ENCODE data around the gene NAT14.
"Not testable (repeated sequence)": the region's sequence is repeated elsewhere in the genome, so short reads cannot be mapped to it uniquely, and the experiment has no call there.

NAT14 gene

GRCh38 chr19:55484593-55485438, at the start of gene NAT14:
Gene NAT14 (plus strand): TSS chr19:55485188. CDS start chr19:55485709, 521 bp downstream.
- peak; percentile 73 to 75 for DNase-seq

- DNase-seq: no peak
Measured at GRCh38 chr19:55436847-55437246, 48.1 kb upstream of the NAT14 start.

DNA sequence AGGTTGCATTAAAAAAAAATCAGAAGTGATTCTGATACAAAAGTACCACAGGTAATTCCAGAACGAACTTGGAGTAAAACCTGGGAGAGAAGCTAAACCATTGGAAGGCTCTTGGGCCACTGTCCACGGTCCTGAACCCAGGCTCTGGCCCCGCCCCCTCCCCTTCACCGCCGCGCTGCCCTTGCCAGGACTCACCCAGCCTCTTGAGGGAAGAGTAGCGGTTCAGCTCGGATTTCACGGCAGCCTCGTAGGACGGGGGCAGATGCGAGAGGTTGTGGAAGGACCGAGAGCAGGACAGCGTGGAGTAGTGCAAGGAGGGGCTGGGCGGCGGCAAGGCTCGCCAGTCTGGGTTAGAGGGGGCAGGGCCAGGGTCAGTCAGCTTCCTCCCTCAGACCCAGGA, 47.6 kb upstream of the NAT14 start:
- no peak for DNase-seq

DNA sequence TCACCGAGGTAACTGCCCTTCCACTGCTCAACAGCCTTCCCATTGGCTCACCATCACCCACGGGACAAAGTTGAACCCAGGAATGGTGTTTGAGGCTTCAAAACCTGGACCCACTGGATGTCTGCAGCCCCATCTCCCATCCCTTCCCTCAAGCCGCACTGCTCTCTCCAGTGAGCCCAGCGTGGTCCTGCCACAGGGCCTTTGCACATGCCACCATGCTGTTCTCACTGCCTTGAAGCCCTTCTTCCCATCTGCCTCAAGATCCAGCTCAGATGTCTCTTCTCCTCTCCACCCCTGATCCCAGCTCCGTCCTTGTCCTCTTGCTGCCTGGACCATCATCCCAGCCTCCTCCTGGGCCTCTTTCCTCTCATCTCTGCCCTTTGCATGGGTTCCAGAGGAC, 45.9 kb upstream of the NAT14 start:
- no peak for DNase-seq

DNA sequence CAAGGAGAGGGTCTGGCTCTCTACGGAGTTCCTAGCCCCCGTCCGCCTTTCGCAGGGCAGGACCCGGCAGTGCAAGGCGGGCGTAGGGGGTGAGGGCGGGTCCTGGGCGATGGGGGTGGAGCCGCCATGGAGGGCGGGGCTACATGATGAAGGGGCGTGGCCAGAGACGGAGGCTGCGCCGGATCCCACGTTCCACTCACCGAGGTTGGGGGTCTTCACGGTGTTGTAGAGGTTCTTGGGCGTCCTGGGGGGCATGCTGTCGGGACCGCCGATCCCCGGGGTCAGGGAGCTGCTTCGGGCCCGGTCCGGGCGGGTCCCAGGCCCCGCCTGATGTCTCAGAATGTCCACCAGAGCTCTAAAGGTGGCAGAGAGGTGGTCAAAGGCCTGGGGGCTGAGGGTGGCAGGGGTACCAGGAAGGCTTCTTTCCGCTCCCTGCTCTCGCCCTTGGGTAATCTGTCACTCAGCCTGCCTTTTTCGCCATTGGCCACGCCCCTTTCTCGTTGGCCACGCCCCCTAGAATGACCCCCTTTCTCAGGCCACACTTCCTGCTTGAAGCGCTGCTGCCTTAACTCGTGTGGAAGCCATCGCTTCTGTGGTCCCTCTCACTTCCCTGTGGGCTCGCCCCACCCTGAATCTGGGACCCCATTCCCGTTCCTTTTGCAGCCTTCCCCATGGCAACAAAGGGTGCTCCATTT, 44.4 kb upstream of the NAT14 start:
- no peak for DNase-seq

DNA sequence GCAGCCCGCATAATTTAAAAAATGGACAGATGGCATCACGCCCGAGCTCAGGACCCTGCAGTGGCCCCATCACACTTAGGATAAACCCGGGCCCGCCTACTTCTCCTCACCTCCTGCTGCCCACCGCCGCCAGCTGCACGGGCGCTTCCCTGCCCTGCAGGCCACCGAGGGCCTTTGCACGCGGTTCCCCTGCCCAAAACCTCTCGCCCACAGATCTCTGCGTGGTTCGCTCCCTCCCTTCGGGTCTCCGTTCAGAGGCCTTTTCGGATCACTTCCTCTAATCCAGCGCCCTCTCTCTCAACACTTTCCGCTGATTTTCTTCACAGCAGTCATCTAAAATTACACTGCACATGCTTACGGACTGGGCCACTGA, 43.7 kb upstream of the NAT14 start:
- DNase-seq: peak in 1 of 2 donors; percentile 17

GRCh38 chr19:55441692-55442321, 43.2 kb upstream of the NAT14 start:
- no peak for DNase-seq

- no peak for DNase-seq
Measured at GRCh38 chr19:55442372-55442961, 42.5 kb upstream of the NAT14 start.

- no peak for DNase-seq
Measured at GRCh38 chr19:55443045-55443823, 41.8 kb upstream of the NAT14 start, which contains the start of gene SHISA7. Gene SHISA7 (minus strand): TSS chr19:55443300. CDS start chr19:55442863, 437 bp downstream.

DNA sequence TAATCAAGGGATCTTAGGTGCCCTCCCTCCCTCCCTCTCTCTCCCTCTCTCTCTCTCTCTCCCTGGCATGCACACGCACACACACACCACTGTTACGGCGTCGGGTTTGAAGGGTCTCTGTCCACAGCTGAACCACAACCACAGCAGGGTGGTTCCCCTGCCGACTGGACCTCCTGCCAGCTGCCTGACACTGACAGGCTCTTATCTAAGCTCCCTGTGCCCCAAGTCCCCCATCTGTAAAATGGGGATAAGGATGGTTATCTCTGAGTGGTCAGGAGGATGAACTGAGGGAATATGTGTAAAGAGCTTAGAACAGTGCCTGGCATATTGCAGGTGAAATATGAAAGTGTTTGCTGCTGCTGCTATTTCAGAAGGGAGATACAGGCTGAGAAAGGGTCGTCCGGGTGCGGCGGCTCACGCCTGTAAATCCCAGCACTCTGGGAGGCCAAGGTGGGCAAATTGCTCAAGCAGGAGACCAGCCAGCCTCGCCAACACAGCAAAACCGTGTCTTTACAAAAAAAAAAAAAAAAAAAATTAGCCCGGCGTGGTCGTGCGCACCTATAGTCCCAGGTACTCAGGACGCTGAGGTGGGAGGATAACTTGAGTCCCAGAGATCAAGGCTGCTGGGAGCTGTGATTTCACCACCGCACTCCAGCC, 41.0 kb upstream of the NAT14 start:
- DNase-seq: no peak

- no peak for DNase-seq
Measured at GRCh38 chr19:55444646-55445045, 40.3 kb upstream of the NAT14 start.

- no peak for DNase-seq
Measured at GRCh38 chr19:55446060-55446459, 38.9 kb upstream of the NAT14 start.

- DNase-seq: no peak
Measured at GRCh38 chr19:55447421-55448174, 37.4 kb upstream of the NAT14 start.

GRCh38 chr19:55448175-55448490, 36.9 kb upstream of the NAT14 start:
- DNase-seq: not testable (repeated sequence)

DNA sequence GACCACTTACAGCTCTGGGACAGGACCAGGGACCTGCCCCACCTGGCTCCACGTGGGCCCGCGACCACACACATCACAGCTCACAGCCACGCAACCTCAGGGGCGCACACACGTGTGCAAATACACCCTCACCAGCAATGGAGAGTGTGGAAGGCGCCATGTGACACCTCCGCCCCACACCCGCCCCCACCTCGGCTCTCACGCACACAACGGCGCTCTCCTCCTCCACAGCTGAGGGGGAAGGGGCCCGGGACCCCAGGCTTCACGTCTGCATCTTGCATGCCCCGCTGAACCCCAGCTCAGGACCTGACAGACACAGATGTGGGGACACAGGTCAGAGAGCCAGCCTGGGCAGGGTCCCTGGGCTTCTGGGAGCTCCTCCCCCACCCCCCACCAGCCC, 35.5 kb upstream of the NAT14 start:
- DNase-seq: no peak

- DNase-seq: peak in 1 of 2 donors; percentile 26
Measured at GRCh38 chr19:55451163-55451964, 33.6 kb upstream of the NAT14 start.

DNA sequence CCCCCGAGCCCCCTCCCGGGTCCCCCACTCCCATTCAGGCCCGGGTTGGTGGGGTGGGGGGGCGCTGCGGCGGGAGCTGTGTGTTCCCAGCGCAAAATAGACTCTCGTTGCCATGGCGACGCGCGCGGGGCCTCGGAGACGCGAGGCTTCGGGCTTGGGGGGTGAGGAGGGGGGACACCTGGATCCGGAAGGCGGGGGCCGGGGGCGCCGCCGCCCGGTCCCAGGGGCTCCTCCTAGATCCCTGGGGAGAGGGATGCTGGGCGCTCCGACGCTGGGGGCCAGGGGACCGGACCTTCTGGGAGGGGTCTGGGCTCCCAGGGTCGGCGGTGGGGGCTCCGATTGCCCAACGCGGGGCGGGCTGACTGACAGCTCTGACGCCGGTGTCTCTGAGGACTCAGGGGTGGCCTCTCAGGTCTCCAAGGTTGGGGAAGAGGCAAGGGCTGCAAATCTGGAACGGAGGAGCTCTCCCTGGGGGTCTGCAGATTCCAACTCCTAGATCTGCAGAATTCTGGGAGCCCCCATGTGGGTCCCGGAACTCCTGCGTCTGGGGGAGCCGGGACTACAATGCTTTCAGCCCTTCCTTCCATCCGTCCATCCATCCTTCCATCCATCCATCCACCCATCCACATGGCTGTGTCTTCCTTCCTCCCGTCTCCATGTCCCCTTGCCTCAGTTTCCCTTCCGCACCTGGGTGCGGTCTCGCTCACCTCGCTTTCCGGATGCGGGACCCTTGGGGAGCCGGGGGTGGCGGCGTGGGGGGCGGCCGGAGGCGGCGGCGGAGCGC, 32.8 kb upstream of the NAT14 start:
- peak; percentile 44 to 59 for DNase-seq

DNA sequence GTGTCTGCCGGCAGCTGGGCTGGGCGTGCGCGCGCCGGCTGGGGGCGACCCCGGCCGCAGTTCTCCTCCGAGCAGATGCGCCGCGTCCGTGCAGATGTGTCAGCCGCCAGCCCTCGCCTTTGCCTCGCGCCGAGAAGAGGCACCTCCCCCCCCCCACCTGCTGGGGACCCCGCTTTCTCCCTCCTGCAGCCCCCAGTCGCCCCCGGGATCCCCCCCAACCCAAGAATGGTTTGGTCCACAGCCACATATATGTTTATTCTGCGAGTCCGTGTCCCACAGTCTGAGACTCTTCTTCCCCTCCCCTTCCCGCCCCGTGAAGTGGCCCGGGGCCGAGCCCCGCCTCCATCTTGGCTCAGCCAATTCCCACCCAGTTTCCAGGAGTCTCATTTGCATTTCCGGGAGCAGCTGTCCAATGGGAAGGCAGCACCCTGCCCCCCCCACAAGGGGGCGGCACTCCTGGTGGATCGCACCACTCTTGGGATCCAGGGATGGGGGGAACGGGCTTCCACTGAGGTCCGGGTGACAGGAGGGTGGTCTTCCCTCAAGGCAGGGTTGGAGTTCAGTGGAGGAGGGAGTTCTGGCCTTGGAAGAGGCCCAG, 32.1 kb upstream of the NAT14 start:
- peak; percentile 53 to 55 for DNase-seq
